Fibroblast of lung (primary cell): ENCODE results near the gene DYNLT1.

Experiments used
- EZH2 ChIP-seq: IDR thresholded peaks from 2 replicates; pipeline ENCODE4 v1.5.1; 2012; ENCODE audit warnings: low read length, control low read depth, mild to moderate bottlenecking; ENCODE audit errors: missing control alignments
- TF ChIP-seq, protein P1 (sequence below), 2 donors: IDR thresholded peaks in 1 of 2; conservative IDR thresholded peaks in 1 of 2; 1 replicate in 1 of 2; 2 replicates in 1 of 2; pipeline ENCODE4 v1.5.1; 2011 to 2012; ENCODE audit warnings: low read length in 2 of 2, control low read depth in 1 of 2, inconsistent platforms in 1 of 2, low read depth in 1 of 2, mild to moderate bottlenecking in 1 of 2

DNA sequence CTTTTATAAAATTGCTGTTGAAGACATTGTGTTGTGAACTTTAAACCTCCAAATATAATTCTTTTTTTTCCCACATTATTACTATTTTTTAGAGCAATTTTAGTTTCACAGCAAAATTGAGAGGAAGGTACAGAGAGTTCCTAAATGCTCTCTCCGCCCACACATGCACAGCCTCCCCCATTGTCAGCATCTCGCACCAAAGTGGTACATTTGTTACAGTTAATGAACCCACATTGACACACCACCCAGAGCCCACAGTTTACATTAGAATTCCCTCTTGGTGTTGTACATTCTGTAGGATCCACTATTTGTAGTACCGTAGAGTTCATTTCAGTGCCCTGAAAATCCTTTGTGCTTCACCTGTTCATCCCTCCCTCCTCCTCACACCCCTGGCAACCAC lies 50.9 kb downstream of the DYNLT1 start:
- TF ChIP-seq, protein P1, sequence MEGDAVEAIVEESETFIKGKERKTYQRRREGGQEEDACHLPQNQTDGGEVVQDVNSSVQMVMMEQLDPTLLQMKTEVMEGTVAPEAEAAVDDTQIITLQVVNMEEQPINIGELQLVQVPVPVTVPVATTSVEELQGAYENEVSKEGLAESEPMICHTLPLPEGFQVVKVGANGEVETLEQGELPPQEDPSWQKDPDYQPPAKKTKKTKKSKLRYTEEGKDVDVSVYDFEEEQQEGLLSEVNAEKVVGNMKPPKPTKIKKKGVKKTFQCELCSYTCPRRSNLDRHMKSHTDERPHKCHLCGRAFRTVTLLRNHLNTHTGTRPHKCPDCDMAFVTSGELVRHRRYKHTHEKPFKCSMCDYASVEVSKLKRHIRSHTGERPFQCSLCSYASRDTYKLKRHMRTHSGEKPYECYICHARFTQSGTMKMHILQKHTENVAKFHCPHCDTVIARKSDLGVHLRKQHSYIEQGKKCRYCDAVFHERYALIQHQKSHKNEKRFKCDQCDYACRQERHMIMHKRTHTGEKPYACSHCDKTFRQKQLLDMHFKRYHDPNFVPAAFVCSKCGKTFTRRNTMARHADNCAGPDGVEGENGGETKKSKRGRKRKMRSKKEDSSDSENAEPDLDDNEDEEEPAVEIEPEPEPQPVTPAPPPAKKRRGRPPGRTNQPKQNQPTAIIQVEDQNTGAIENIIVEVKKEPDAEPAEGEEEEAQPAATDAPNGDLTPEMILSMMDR (conservative IDR thresholded peaks at IDR 0.05 in 1 of 2, IDR thresholded peaks at IDR 0.05 in 1 of 2; ENCODE audit: low read depth in 1 of 2, low read length in 2 of 2): no peak
- no peak for TF ChIP-seq EZH2
